HepG2 (cell line): ENCODE data around the gene CNBD2. TPM values are rescaled to one million over a fixed set of nuclear protein-coding genes. Genes with fewer than 3 reads are reported as not detected.

Experiments
- ATAC-seq: fragments of 200-7000 bp; cut with Tn5 transposase; 3 replicates; pipeline ENCODE4 v1.9.1; 2020; ENCODE audit warnings: mild to moderate bottlenecking, moderate library complexity
- BruUV-seq: library from RNA; stranded (reverse); fragments of 400-500 nt; replicated peaks from 2 replicates; lab custom pipeline; 2021; lab: Mats Ljungman, UMichigan
- CTCF ChIA-PET: fragments of 300-600 bp; formaldehyde crosslinking; extraction: SDS; loops from one replicate; lab custom pipeline; 2021; ENCODE audit warnings: low total read pairs, inconsistent platforms, low intra/inter-chr PET ratio; lab: Yijun Ruan, JAX
- POLR2A ChIA-PET: fragments of 350-600 bp; sonication (Branson Sonifier 250); formaldehyde crosslinking; loops from one replicate; lab custom pipeline; 2020; ENCODE audit warnings: antibody characterized with exemption, inconsistent platforms; lab: Yijun Ruan, JAX
- DNase-seq: peaks from one replicate; pipeline ENCODE4 v3.0.0-alpha.2; 2015; ENCODE audit warnings: low spot score
- FAIRE-seq: peaks from 3 replicates; lab custom pipeline; 2011; peaks lifted over from hg19 to GRCh38; lab: Jason Lieb, UNC
- H2AFZ ChIP-seq: one replicate; pipeline ENCODE4 v1.6.1; 2011; ENCODE audit warnings: low read length, inconsistent platforms
- H3K27ac ChIP-seq: fragments of 300-600 bp; 3 replicates; pipeline ENCODE4 v1.8.0; 2011; ENCODE audit warnings: mixed run types, mild to moderate bottlenecking, mixed read lengths, low read length, inconsistent platforms; ENCODE audit not compliant: insufficient read depth; ENCODE audit errors: extremely low read length
- H3K27me3 ChIP-seq, 2 experiments: fragments of 200-600 bp in 1 of 2; 2 replicates in 1 of 2; 3 replicates in 1 of 2; pipeline versions ENCODE4 v1.6.0 to v1.8.0; 2011; ENCODE audit warnings: low read length in 2 of 2, mild to moderate bottlenecking in 2 of 2, moderate library complexity in 2 of 2, inconsistent platforms in 1 of 2; ENCODE audit not compliant: insufficient read depth in 2 of 2, control insufficient read depth in 1 of 2
- H3K36me3 ChIP-seq, 2 experiments: fragments of 200-600 bp in 1 of 2; replicated peaks in 1 of 2; 2 replicates in 1 of 2; 3 replicates in 1 of 2; pipeline versions ENCODE4 v1.5.1 to v1.8.0; 2011; ENCODE audit warnings: low read length in 2 of 2, inconsistent platforms in 1 of 2; ENCODE audit not compliant: insufficient read depth in 2 of 2, control insufficient read depth in 1 of 2
- H3K4me1 ChIP-seq: 2 replicates; pipeline ENCODE4 v1.5.1; 2012; ENCODE audit warnings: low read length, inconsistent platforms; ENCODE audit not compliant: insufficient read depth
- H3K4me2 ChIP-seq: 2 replicates; pipeline ENCODE4 v1.6.0; 2011; ENCODE audit warnings: low read depth, low read length, inconsistent platforms
- H3K4me3 ChIP-seq, 3 experiments: fragments of 200-600 bp in 1 of 3; sonication (generic), shearing (Covaris generic) in 1 of 3; replicated peaks in 1 of 3; 2 replicates each; pipeline ENCODE4 v1.5.1; 2011 to 2016; ENCODE audit warnings: low read length in 3 of 3, inconsistent platforms in 2 of 3, low read depth in 2 of 3, mild to moderate bottlenecking in 2 of 3, control low read depth in 1 of 3, mixed read lengths in 1 of 3; ENCODE audit not compliant: insufficient read depth in 1 of 3
- H3K79me2 ChIP-seq: one replicate; pipeline ENCODE4 v1.6.1; 2011; ENCODE audit warnings: low read length, inconsistent platforms; ENCODE audit not compliant: insufficient read depth
- H3K9ac ChIP-seq: 2 replicates; pipeline ENCODE4 v1.6.0; 2011; ENCODE audit warnings: mild to moderate bottlenecking, low read depth, low read length, inconsistent platforms; ENCODE audit not compliant: insufficient read depth
- H3K9me3 ChIP-seq: 2 replicates; pipeline ENCODE4 v1.5.1; 2012; ENCODE audit warnings: mild to moderate bottlenecking, low read length
- H4K20me1 ChIP-seq: 2 replicates; pipeline ENCODE4 v1.6.0; 2011; ENCODE audit warnings: inconsistent platforms, mild to moderate bottlenecking, low read length, moderate library complexity; ENCODE audit not compliant: insufficient read depth
- BHLHE40 ChIP-seq: IDR thresholded peaks from 2 replicates; pipeline ENCODE4 v1.6.1; 2011; ENCODE audit warnings: low read length, improper control_type of control experiment
- CEBPB ChIP-seq: IDR thresholded peaks from 2 replicates; pipeline ENCODE4 v1.6.1; 2011; ENCODE audit warnings: low read depth, low read length, improper control_type of control experiment, borderline replicate concordance
- MEIS2 ChIP-seq: sonication (generic); formaldehyde crosslinking; IDR thresholded peaks from 2 replicates; pipeline ENCODE4 v1.9.0; 2021; ENCODE audit warnings: mild to moderate bottlenecking, missing genetic modification reagents
- NFYB ChIP-seq: sonication (generic); formaldehyde crosslinking; IDR thresholded peaks from 2 replicates; pipeline ENCODE4 v1.4.0; 2020; ENCODE audit warnings: missing genetic modification reagents
- SMARCC2 ChIP-seq: fragments of 450-650 bp; IDR thresholded peaks from 2 replicates; pipeline ENCODE4 v1.6.1; 2017; ENCODE audit warnings: antibody characterized with exemption, mild to moderate bottlenecking
- SOX13 ChIP-seq, 3 experiments: fragments of 450-650 bp in 1 of 3; sonication (generic) in 1 of 3; formaldehyde crosslinking in 1 of 3; IDR thresholded peaks in 2 of 3; conservative IDR thresholded peaks in 1 of 3; 2 replicates each; pipeline versions ENCODE4 v1.5.0 to v1.6.1; 2016 to 2020; ENCODE audit warnings: antibody characterized with exemption in 1 of 3, mild to moderate bottlenecking in 1 of 3, missing compliant biosample characterization in 1 of 3, missing genetic modification reagents in 1 of 3, moderate library complexity in 1 of 3
- SYNCRIP ChIP-seq: fragments of 200-400 bp; formaldehyde crosslinking; IDR thresholded peaks from 2 replicates; pipeline ENCODE4 v1.6.1; 2018; ENCODE audit warnings: mild to moderate bottlenecking, low read depth, low read length; ENCODE audit not compliant: insufficient read depth
- YEATS4 ChIP-seq: sonication (generic); formaldehyde crosslinking; IDR thresholded peaks from 2 replicates; pipeline ENCODE4 v1.4.0; 2020; ENCODE audit warnings: missing genetic modification reagents, borderline replicate concordance
- ZKSCAN1 ChIP-seq: fragments of 150-350 bp; IDR thresholded peaks from 2 replicates; pipeline ENCODE4 v1.6.1; 2014; ENCODE audit warnings: low read length
- ZNF557 ChIP-seq: sonication (generic); formaldehyde crosslinking; IDR thresholded peaks from 2 replicates; pipeline ENCODE4 v1.4.0; 2020; ENCODE audit warnings: missing genetic modification reagents
- ZNF672 ChIP-seq: sonication (generic); formaldehyde crosslinking; IDR thresholded peaks from 2 replicates; pipeline ENCODE4 v1.8.1; 2022; ENCODE audit warnings: missing genetic modification reagents
- WGBS: methylation state at CpG from one replicate; pipeline ENCODE4 v1.1.6; 2017; ENCODE audit warnings: low lambda C conversion rate; 5-methylcytosine and 5-hydroxymethylcytosine counted together
- in situ Hi-C: cut with HindIII; loops from 2 replicates; pipeline ENCODE4 v1.10.0; 2017; ENCODE audit warnings: low pct_unique_long_range_greater_than_20kb; ENCODE audit not compliant: extremely low pct_ligation_motif_present
- intact Hi-C: fragments of 100-400 bp; cut with micrococcal nuclease; formaldehyde crosslinking; loops from one replicate; pipeline ENCODE4 v1.10.0; 2022; ENCODE audit not compliant: unreplicated experiment
- polyA plus RNA-seq, 8 experiments: library from polyadenylated mRNA; depleted of rRNA in 3 of 8; stranded (reverse) in 7 of 8; unstranded in 1 of 8; fragments of >200 nt; fragmentation: Illumina TruSeq in 4 of 8; extraction: Trizol in 4 of 8; gene quantifications; 2 replicates each; pipeline versions ENCODE4 v1.2.1 to v1.2.3, GENCODE V29; 2011 to 2016; ENCODE audit warnings: low read depth in 4 of 8, missing spikeins in 1 of 8, mixed read lengths in 1 of 8; ENCODE audit not compliant: insufficient read depth in 1 of 8
- total RNA-seq, 5 experiments: library from RNA; depleted of rRNA; stranded (reverse); fragments of >200 nt; fragmentation: Illumina TruSeq; extraction: Trizol; gene quantifications; 2 replicates each; pipeline ENCODE4 v1.2.3, GENCODE V29; 2016; ENCODE audit warnings: low read depth in 1 of 5
- TF ChIP-seq, protein P1 (sequence below): sonication (generic); formaldehyde crosslinking; IDR thresholded peaks from 2 replicates; pipeline ENCODE4 v1.5.0; 2020; ENCODE audit warnings: missing genetic modification reagents, mild to moderate bottlenecking, borderline replicate concordance
- TF ChIP-seq, protein P2 (sequence below): sonication (generic); formaldehyde crosslinking; IDR thresholded peaks from 2 replicates; pipeline ENCODE4 v1.4.0; 2020; ENCODE audit warnings: low read depth, mild to moderate bottlenecking, missing genetic modification reagents
- TF ChIP-seq, protein P3 (sequence below): sonication (generic); formaldehyde crosslinking; conservative IDR thresholded peaks from 2 replicates; pipeline ENCODE4 v1.4.0; 2020; ENCODE audit warnings: mild to moderate bottlenecking, missing genetic modification reagents, moderate library complexity
- TF ChIP-seq, protein P4 (sequence below): sonication (generic); formaldehyde crosslinking; IDR thresholded peaks from 2 replicates; pipeline ENCODE4 v1.4.0; 2020; ENCODE audit warnings: missing genetic modification reagents, borderline replicate concordance

The CNBD2 gene
- total and polyA plus RNA-seq, 2 of the 13 experiments (the other 11 are each of a cell fraction or from before 2014, with no cell fraction given): 12.4 to 22.8 TPM

DNA sequence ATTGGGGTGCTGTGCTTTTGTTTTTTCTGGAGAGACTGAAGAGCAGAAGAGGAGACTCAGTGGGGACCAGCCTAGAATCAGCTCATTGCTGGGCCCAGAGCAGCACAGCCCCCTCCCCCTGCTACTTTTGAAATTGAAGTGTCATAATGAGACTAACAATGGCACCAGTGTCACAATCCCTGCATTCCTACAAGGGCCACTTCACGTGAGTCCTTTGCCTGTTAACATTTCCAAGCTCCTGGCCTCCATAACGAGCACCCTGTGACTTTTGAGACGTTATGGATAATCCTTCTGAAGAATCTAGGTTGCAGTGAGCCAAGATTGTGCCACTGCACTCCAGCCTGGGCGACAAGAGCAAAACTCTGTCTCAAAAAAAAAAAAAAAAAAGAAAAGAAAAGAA, 41.7 kb downstream of the CNBD2 start:
- ATAC-seq (peak; percentile 31), DNase-seq (peak; percentile 45), FAIRE-seq (no peak)
- H3K9me3 ChIP-seq: no peaks in the 10 kb centered on the region
- no peaks in the 10 kb centered on the region for H3K36me3 ChIP-seq
- WGBS: 13% methylated on average over 4 of the region's 4 CpGs
- H3K79me2 ChIP-seq: no peaks in the 10 kb centered on the region
- no peak overlapping the region for H2AFZ ChIP-seq
- no peaks in the 10 kb centered on the region for H3K4me1 ChIP-seq
- in situ Hi-C loops (no loop called here), intact Hi-C loops (no loop called here)
- no peak overlapping the region for H3K4me2 ChIP-seq
- no peak overlapping the region for H3K4me3 ChIP-seq
- no TSS peak for BruUV-seq
- peaks cover 0 to 4% of the 10 kb centered on the region in 2 experiments; a peak in 2 of 5 replicates for H3K27me3 ChIP-seq
- no peaks in the 10 kb centered on the region for H4K20me1 ChIP-seq
- ChIA-PET POLR2A (no interaction called here), CTCF (no interaction called here)
- no peak overlapping the region for H3K27ac ChIP-seq
- no peak overlapping the region for H3K9ac ChIP-seq
- TF ChIP-seq YEATS4 (no peak), ZNF672 (no peak), NFYB (no peak), SMARCC2 (no peak), ZNF557 (CRISPR knock-in tag) (no peak), SOX13 (IDR thresholded peaks at IDR 0.05) (no peak), SOX13 (CRISPR knock-in tag; conservative IDR thresholded peaks at IDR 0.05 in 1 of 2, IDR thresholded peaks at IDR 0.05 in 1 of 2) (peak in 1 of 2 experiments; percentile 60; a peak in 2 of 4 replicates), CEBPB (0 out of 2 replicates have a peak, but pooled peaks have one; percentile 29), SYNCRIP (no peak), BHLHE40 (peak; percentile 93), ZKSCAN1 (no peak), MEIS2 (CRISPR knock-in tag) (no peak)
- TF ChIP-seq, protein P1, sequence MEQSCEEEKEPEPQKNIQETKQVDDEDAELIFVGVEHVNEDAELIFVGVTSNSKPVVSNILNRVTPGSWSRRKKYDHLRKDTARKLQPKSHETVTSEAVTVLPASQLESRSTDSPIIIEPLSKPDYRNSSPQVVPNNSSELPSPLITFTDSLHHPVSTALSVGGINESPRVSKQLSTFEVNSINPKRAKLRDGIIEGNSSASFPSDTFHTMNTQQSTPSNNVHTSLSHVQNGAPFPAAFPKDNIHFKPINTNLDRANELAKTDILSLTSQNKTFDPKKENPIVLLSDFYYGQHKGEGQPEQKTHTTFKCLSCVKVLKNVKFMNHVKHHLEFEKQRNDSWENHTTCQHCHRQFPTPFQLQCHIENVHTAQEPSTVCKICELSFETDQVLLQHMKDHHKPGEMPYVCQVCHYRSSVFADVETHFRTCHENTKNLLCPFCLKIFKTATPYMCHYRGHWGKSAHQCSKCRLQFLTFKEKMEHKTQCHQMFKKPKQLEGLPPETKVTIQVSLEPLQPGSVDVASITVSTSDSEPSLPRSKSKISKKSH: no peak
- TF ChIP-seq, protein P2, sequence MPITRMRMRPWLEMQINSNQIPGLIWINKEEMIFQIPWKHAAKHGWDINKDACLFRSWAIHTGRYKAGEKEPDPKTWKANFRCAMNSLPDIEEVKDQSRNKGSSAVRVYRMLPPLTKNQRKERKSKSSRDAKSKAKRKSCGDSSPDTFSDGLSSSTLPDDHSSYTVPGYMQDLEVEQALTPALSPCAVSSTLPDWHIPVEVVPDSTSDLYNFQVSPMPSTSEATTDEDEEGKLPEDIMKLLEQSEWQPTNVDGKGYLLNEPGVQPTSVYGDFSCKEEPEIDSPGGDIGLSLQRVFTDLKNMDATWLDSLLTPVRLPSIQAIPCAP (CRISPR knock-in tag): no peak
- TF ChIP-seq, protein P3, sequence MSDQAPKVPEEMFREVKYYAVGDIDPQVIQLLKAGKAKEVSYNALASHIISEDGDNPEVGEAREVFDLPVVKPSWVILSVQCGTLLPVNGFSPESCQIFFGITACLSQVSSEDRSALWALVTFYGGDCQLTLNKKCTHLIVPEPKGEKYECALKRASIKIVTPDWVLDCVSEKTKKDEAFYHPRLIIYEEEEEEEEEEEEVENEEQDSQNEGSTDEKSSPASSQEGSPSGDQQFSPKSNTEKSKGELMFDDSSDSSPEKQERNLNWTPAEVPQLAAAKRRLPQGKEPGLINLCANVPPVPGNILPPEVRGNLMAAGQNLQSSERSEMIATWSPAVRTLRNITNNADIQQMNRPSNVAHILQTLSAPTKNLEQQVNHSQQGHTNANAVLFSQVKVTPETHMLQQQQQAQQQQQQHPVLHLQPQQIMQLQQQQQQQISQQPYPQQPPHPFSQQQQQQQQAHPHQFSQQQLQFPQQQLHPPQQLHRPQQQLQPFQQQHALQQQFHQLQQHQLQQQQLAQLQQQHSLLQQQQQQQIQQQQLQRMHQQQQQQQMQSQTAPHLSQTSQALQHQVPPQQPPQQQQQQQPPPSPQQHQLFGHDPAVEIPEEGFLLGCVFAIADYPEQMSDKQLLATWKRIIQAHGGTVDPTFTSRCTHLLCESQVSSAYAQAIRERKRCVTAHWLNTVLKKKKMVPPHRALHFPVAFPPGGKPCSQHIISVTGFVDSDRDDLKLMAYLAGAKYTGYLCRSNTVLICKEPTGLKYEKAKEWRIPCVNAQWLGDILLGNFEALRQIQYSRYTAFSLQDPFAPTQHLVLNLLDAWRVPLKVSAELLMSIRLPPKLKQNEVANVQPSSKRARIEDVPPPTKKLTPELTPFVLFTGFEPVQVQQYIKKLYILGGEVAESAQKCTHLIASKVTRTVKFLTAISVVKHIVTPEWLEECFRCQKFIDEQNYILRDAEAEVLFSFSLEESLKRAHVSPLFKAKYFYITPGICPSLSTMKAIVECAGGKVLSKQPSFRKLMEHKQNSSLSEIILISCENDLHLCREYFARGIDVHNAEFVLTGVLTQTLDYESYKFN (CRISPR knock-in tag): no peak
- TF ChIP-seq, protein P4, sequence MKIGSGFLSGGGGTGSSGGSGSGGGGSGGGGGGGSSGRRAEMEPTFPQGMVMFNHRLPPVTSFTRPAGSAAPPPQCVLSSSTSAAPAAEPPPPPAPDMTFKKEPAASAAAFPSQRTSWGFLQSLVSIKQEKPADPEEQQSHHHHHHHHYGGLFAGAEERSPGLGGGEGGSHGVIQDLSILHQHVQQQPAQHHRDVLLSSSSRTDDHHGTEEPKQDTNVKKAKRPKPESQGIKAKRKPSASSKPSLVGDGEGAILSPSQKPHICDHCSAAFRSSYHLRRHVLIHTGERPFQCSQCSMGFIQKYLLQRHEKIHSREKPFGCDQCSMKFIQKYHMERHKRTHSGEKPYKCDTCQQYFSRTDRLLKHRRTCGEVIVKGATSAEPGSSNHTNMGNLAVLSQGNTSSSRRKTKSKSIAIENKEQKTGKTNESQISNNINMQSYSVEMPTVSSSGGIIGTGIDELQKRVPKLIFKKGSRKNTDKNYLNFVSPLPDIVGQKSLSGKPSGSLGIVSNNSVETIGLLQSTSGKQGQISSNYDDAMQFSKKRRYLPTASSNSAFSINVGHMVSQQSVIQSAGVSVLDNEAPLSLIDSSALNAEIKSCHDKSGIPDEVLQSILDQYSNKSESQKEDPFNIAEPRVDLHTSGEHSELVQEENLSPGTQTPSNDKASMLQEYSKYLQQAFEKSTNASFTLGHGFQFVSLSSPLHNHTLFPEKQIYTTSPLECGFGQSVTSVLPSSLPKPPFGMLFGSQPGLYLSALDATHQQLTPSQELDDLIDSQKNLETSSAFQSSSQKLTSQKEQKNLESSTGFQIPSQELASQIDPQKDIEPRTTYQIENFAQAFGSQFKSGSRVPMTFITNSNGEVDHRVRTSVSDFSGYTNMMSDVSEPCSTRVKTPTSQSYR: 0 out of 2 replicates have a peak, but pooled peaks have one; percentile 21
